ENCODE data around the gene HARBI1.
"Not testable (repeated sequence)": the region's sequence is repeated elsewhere in the genome, so short reads cannot be mapped to it uniquely, and the experiment has no call there.

GRCh38 chr11:46583513-46583912 lies 33.5 kb downstream of the HARBI1 start:
- not testable (repeated sequence) for TF ChIP-seq CTCF (conservative IDR thresholded peaks at IDR 0.05; ENCODE audit: low read depth, low read length); SMC3 (IDR thresholded peaks at IDR 0.05; ENCODE audit: low read depth, low read length); POLR2A (IDR thresholded peaks at IDR 0.05; ENCODE audit: low read depth, low read length); MAZ (IDR thresholded peaks at IDR 0.05; ENCODE audit: borderline replicate concordance, low read depth, low read length); RAD21 (IDR thresholded peaks at IDR 0.05; ENCODE audit: low read length); RCOR1 (IDR thresholded peaks at IDR 0.05; ENCODE audit: insufficient replicate concordance, low read length); MXI1 (IDR thresholded peaks at IDR 0.05; ENCODE audit: borderline replicate concordance, low read depth, low read length); ELK1 (IDR thresholded peaks at IDR 0.05; ENCODE audit: borderline replicate concordance, low read depth, low read length)

All from IMR-90 (cell line).